NCI-H2196 (cell line): Measurements from ENCODE around the gene ZMYND19.
"Not testable (repeated sequence)": the region's sequence is repeated elsewhere in the genome, so short reads cannot be mapped to it uniquely, and the experiment has no call there.

Source experiments
- DNase-seq: peaks from one replicate; lab custom pipeline; 2025; ENCODE audit not compliant: unreplicated experiment; lab: John Stamatoyannopoulos, UW

ZMYND19 gene

GRCh38 chr9:137614631-137615386, 24.5 kb upstream of the ZMYND19 start:
- no peak for DNase-seq

- DNase-seq = no peak
Observed at GRCh38 chr9:137613738-137614523, 23.6 kb upstream of the ZMYND19 start.

GRCh38 chr9:137613259-137613658, 22.9 kb upstream of the ZMYND19 start:
- no peak for DNase-seq

- no peak for DNase-seq
Observed at GRCh38 chr9:137612741-137613142, 22.4 kb upstream of the ZMYND19 start.

- peak; percentile 81 for DNase-seq
Observed at GRCh38 chr9:137611623-137612609, 21.6 kb upstream of the ZMYND19 start.

GRCh38 chr9:137610944-137611343, 20.6 kb upstream of the ZMYND19 start:
- no peak for DNase-seq

- no peak for DNase-seq
Observed at GRCh38 chr9:137607141-137607857, 17.0 kb upstream of the ZMYND19 start.

GRCh38 chr9:137606734-137607138, 16.4 kb upstream of the ZMYND19 start:
- no peak for DNase-seq

GRCh38 chr9:137606005-137606621, 15.8 kb upstream of the ZMYND19 start:
- DNase-seq = peak; percentile 38

GRCh38 chr9:137605121-137606004, 15.1 kb upstream of the ZMYND19 start, which contains the start of gene ARRDC1:
Gene ARRDC1 (plus strand): TSS chr9:137605686. CDS start chr9:137605718, 32 bp downstream.
- peak; percentile 94 for DNase-seq

- no peak for DNase-seq
Observed at GRCh38 chr9:137604345-137605086, 14.2 kb upstream of the ZMYND19 start.

- DNase-seq = no peak
Observed at GRCh38 chr9:137603879-137604278, 13.6 kb upstream of the ZMYND19 start.

- no peak for DNase-seq
Observed at GRCh38 chr9:137602661-137603060, 12.3 kb upstream of the ZMYND19 start.

GRCh38 chr9:137598943-137599342, 8.6 kb upstream of the ZMYND19 start:
- DNase-seq = no peak

GRCh38 chr9:137596577-137596976, 6.3 kb upstream of the ZMYND19 start:
- DNase-seq = not testable (repeated sequence)

GRCh38 chr9:137593176-137593575, 2.9 kb upstream of the ZMYND19 start:
- DNase-seq = peak; percentile 23

GRCh38 chr9:137592767-137593166, 2.5 kb upstream of the ZMYND19 start:
- DNase-seq = peak; percentile 65

- DNase-seq = no peak
Observed at GRCh38 chr9:137590123-137590468, 216 bp downstream of the ZMYND19 start.
